ENCODE data around the gene TCEA2.

DNA sequence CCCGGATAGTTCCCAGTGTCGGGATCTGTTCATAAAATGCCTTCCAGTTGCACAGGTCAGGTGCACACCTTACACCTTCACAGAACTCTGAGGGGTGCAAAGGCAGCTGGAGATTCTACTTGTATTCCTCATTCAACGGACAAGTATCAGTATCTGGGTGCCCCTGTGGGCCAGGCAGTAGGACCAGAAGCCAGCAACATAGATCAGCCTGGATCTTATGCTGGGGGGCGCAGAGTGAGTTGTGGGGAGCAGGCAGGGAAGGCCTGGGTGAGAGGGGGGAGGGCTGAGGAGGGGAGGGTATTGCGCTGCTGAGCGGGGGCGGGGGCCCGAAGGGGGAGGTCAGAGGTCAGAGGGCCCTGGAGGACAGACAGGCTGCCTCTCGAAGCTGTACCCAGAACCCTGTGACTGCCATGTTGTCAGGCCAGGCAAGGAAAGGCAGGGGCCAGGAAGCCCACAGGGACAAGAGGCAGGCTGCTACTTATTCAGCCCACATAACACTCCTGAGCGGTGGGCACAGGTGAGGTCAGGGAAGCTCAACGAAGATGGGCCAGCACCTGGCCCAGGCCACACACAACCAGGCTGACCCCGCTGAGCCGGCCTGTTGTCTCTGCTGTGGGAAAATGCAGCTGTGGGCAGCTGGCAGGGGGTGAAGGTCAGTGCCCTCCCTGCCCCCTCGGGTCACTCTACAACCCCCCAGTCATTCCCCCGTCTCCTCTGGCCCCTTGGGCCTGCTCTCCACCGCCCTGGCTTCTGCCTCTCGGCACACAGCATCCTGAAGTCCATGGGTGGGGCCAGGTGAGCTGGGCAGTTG lies 18.0 kb downstream of the TCEA2 start:
- no peak for TF ChIP-seq POLR2A (IDR thresholded peaks at IDR 0.05; ENCODE audit: low read length)
- TF ChIP-seq GATA1 (IDR thresholded peaks at IDR 0.05; ENCODE audit: low read depth, low read length), result no peak

Data from erythroblast (primary cell).